Stimulated activated CD4-positive, alpha-beta T cell treated with anti-CD3 and anti-CD28 coated beads, Interleukin-12 subunit alpha, Interleukin-12 subunit beta, amount 100 ng/mL, for 4 hours (primary cell): ENCODE data around the gene NCCRP1.
"Not testable (repeated sequence)": the region's sequence is repeated elsewhere in the genome, so short reads cannot be mapped to it uniquely, and the experiment has no call there.

ENCODE experiments used
- DNase-seq: peaks from one replicate; pipeline ENCODE4 v3.0.0-alpha.2; 2020

Gene NCCRP1

DNA sequence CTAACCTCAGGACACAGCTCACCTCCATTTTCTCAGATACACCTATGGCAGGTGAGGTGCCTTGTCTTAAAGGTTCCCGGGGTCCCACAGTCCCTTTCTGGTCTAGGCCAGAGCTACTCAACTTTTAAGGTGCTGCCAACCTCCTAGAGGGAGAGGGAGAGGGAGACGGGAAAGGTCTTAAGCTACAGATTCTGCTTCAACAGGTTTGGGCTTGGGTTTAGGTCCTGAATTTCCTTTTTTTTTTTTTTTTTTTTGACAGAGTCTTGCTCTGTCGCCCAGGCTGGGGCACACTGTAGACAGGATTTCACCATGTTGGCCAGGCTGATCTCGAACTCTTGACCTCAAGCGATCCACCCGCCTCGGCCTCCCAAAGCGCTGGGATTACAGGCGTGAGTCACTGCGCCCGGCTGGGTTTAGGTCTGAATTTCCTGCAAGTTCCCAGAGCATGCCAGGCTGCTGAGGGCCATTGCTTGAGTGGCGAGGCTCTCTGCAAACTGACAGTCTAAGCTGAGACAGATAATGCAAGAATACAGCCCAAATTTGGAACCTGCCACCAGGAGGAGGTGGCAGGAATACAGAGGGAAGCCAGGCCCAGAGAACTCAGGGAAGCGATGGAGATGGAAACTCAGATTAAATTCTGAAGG, 15.1 kb downstream of the NCCRP1 start:
- DNase-seq, result no peak

DNA sequence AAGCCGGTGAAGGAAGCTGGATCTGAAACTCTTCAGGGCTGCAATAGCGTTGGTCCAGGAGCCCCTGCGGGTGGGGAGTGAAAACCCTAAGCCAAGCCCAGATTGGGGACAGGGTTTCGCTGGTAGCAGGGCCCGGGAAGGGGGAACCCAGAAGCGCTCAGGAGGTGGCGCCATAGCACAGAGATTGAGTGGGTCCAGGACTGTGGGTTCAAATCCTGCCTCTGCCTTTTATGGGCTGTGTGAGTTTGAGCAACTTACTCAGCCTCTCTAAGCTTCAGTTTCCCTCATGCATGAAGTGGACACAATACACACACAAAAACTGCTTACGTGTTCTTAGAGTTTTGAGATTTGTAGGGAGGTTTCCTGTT, 15.6 kb downstream of the NCCRP1 start:
- DNase-seq, result peak; percentile 43

DNA sequence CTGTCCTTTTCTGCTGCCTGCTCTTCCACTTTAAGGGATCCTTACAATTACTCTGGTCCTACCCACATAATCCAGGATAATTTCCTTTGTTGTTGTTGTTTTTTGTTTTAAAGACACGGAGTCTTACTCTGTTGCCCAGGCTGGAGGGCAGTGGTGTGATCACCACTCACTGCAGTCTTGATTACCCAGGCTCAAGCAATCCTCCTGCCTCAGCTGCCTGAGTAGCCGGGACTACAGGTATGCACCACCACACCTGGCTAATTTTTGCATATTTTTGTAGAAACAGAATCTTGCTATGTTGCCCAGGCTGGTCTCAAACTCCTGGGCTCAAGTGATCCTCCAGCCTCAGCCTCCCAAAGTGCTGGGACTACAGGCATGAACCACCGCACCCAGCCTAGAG, 18.6 kb downstream of the NCCRP1 start:
- DNase-seq, result not testable (repeated sequence)

DNA sequence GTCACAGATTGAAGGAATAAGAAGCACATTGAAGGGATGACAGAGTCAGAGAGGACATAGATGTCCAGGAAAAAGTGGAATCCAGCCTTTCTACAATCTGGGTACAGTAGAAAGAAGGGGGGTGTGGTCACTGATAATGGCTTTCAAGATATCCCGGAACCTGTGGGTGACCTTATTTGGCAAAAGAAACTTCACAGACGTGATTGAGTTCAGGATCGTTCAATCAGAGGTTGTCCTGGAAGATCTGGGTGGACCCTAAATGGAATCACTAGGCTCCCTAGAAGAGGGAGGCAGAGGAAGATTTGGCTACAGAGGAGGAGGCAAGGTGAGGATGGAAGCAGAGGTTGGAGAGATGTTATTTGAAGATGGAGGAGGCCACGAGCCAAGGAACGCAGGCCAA, 20.3 kb downstream of the NCCRP1 start:
- no peak for DNase-seq

DNA sequence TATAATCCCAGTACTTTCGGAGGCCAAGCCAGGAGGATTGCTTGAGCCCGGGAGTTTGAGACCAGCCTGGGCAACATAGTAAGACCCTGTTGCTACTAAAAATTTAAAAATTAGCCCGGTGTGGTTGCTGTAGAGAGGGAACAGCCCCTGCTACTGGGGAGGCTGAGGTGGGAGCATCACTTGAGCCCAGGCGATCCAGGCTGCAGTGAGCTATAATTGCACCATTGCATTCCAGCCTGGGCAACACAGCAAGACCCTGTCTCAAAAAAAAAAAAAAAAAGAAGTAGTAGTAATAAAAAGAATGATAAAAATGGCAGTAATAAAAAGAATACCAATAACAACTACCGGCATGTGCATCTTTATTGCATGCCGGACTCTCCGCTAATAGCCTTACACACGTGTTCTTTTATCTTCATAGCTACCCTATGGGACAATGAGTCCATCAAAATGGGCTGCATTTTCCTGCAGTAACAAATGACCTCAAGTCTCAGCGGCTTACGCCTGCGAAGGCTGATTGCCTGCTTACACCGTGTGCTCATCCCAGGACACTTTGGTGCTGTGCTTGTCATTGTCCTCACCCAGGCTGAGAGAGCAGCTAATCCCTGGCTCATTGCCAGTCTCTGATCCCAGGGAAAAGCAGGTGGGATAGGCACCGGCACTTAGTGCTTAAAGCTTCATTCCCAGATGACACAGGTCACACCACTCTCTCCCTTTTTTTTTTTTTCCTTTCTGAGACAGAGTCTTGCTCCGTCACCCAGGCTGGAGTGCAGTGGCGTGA, 21.7 kb downstream of the NCCRP1 start:
- DNase-seq, result no peak

DNA sequence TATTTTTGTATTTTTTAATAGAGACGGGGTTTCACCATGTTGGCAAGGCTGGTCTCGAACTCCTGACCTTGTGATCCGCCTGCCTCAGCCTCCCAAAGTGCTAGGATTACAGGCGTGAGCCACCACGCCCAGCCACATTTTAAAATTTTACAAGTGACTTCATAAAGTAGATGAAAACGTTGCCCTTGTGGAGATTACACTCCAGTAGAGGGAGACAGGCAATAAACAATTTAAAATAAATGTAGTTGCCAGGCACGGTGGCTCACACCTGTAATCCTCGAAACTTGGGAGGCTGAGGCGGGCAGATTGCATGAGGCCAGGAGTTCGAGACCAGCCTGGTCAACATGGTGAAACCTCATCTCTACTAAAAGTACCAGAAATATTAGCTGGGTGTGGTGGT, 22.3 kb downstream of the NCCRP1 start:
- DNase-seq, result not testable (repeated sequence)

DNA sequence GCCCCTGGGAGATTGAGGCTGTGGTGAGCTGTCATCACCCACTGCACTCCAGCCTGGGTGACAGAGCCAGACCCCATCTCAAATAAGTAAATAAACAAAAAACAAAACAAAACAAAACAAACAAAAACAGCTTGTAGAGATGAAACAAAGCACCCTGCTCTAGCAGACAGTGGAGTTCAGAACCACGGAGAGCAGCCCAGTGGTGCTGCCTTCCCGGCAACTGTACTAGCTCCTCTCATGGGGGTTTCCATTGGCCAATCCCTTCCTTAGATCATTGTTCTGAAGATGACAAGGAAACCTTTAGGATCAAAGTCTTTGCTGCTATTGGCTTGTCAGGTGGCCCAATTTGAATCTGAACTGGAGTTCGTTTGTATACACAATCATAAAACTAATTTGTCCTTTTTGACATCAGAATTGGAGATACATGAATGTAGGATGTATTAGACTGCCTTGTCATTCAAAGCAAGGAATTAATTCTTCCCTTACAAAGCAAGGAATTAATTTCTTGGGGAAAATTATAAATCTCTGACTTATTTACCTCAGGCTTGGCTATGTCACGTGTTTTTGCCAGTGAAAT, 27.0 kb downstream of the NCCRP1 start:
- no peak for DNase-seq

DNA sequence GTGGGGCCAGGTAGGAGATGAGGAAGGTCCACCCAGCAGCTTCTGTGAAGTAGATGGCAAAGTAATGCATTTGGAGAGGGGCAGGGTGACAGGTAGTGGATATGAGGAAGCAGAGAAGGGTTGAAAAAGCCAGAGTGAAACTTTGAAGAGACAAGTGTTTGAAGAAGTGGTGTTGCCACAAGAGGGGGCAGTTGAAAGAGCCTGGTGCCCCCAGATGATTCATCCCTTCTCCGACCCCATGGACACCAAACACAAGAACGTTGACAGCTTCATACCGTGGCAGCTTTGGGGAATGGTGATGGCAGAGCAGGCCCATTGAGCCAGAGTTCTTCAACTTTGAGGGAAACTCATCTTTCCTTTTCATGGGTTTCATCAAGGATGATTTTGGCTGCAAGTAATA, 28.1 kb downstream of the NCCRP1 start:
- no peak for DNase-seq

DNA sequence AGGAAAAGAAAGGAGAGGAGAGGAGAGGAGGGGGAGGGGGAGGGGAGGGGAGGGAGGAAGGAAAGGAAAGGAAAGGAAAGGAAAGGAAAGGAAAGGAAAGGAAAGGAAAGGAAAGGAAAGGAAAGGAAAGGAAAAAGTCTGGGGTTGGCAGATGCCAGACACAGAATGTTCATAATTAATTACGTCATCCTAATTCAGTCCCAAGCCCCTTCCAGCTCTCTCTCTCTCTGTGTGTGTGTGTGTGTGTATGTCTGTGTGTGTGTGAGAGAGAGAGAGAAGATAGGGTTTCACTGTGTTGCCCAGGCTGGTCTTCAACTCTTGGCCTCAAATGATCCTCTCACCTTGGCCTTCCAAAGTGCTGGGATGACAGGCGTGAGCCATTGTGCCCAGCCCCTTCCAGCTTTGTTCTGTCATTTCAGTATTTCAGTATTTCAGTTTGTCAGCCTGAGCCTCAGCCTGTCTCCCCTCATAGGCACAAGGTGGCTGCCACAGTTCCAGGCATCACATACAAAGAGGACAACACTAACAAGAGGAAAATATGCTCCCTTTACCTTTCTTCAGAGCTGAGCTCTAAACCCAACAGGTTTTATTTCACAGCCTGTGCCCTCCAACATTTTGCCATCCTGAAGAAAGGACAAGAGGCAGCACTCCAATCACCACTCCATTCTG, 33.5 kb downstream of the NCCRP1 start:
- DNase-seq, result no peak

DNA sequence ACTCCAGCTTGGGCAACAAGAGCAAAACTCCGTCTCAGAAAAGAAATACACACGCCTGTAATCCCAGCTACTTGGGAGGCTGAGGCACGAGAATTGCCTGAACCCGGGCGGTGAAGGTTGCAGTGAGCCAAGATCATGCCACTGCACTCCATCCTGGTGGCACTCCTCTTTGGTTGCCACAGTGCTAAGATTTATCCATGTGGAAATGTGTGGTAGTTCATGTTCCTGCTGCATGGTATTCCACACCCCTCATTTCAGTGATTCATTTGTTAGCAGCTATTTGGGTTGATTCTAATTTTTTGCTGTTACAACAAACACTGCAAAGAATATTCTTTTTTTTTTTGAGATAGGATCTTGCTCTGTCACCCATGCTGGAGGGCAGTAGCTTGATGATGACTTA, 35.9 kb downstream of the NCCRP1 start:
- DNase-seq, result no peak

DNA sequence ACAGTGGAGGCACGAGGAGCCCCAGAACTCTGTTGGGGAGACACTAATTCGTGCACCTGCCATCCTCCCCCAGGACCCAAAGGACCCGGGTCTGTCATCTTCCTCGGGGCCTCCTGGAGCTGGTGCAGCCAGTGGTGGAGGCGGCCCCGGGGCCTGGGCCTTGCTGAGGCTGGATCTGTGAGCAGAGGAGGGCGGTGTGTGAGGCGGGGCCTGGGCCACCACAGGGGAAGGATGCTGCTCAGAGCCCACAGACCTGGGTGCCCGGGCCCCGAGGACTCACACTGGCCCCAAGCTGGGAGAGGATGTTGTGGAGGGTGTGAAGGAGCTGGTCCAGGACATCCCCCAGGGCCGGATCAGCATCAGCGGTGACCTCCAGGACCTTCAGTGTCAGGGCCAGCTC, 39.8 kb downstream of the NCCRP1 start:
- DNase-seq, result no peak

DNA sequence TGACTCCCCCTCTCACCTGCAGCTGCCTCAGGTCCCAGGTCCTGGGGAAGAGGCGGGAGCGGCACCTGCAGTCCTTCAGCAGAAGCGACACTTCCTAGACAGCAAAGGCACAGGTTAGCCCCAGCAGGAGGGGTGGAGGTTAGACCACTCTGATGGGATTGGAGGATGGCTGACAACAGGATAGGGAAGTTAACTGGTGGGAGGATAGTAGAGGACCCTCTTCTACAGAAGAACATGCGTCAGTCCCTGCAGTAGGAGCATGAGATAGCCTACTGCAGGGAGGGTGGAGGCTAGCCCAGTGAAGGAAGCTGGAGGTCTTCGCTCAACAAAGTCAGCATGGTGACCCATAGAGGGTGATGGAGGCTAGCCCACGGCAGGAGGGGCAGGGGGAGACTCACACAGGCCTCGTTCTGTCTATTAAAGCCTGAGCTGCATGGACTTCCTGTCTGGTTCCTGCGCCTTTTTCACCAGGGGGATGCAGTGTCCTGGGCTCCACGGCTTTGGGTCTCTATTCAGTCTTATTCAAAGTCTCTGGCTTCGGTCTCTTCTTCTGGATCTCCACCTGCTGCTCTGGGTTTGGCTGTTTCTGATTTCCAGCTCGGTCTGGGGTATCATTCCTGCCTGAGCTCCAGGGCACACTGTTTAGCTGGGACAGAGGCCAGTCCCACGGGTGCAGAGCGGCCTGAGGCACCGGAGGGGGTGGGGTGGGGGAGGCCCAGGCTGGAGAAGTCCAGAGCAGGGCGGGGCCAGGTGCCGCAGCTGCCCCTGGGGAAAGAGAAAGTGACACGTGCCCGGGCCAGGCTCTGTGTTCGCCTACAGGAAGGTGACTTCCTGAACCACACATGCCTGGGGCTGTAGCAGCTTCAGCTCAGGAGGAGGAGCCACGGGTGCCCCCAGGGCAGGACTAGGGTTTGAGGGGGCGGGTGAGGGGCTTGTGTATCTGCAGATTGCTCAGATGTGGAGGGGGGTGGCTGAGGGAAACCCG, 40.7 kb downstream of the NCCRP1 start:
- peak; percentile 48 for DNase-seq

DNA sequence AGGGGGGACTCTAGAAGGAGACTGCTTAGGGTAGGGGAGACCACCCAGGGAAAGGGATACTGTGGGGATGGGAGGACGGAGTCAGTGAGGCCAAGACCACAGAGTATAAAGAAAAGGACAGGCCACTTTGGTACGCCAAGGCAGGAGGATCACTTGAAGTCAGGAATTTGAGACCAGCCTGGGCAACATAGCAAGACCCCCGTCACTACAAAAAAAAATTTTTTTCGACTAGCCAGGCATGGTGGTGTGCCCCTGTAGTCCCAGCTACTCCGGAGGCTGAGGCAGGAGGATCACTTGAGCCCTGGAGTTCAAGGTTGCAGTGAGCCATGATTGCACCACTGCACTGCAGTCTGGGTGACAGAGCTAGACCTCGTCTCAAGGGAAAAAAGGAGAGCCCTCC, 41.4 kb downstream of the NCCRP1 start:
- DNase-seq, result no peak

DNA sequence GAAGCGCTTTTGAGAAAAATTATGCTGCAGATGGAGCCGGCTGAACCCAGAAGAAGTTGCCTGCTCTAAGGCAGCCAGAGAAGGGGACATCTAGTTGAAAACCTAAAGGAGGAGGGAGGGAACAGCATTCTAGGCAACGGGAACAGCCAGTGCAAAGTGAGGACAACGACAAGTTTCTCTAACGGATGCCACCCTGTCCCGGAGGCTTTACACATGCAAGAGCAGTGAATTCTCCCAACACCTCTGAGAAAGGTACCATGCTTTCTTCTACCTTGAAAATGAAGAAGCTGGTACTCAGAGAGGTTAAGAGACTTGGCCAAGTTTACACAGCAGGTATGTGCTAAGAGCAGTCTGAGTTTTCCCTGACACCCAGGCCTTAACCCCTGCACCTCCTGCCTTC, 42.2 kb downstream of the NCCRP1 start:
- DNase-seq, result no peak

DNA sequence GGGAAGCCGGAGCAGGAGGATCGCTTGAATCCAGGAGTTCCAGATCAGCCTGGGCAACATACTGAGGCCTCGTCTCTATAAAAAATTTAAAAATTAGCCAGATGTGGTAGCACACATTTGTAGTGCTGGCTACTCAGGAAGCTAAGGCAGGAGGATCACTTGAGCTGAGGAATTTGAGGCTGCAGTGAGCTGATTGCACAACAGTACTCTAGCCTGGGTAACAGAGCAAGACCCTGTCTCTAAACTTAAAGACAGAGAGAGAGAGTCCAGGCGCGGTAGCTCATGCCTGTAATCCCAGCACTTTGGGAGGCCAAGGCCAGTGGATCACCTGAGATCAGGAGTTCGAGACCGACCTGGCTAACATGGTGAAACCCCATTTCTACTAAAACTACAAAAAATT, 43.7 kb downstream of the NCCRP1 start:
- no peak for DNase-seq

DNA sequence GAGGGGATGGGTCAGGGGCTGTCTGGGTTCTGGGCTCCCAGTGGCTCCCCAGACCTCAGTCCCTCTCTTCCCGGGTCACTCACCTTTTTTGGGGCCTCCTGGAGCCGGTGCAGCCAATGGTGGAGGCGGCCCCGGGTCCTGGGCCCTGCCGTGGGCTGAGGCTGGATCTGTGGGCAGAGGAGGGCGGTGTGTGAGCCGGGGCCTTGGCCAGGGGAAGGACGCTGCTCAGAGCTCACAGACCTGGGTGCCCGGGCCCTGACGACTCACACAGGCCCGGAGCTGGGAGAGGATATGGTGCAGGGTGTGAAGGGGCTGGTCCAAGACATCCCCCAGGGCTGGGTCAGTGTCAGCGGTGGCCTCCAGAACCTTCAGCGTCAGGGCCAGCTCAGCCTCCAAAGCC, 47.0 kb downstream of the NCCRP1 start:
- DNase-seq, result not testable (repeated sequence)

DNA sequence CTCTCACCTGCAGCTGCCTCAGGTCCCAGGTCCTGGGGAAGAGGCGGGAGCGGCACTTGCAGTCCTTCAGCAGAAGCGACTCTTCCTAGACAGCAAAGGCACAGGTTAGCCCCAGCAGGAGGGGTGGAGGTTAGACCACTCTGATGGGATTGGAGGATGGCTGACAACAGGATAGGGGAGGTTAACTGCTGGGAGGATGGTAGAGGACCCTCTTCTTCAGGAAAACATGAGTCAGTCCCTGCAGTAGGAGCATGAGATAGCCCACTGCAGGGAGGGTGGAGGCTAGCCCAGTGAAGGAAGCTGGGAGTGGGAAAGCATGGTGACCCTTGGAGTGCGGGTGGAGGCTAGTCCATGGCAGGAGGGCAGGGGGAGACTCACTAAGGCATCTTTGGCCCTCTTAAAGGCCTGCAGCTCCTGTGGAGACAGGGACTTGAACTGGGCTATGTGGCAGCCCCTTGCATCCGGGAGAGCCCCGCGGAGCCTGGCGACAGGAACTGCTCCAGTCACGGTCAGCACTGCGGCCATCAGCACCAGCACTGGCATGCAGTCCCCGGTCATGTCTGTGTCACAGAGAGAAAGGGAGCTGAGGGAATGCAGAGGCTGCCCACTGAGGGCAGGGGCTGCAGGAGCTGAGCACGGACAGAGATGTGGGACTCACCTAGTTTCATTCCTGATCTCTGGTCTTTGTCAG, 47.8 kb downstream of the NCCRP1 start, which contains the start of gene IFNL3:
IFNL3 (minus strand) TSS at position 597 of the 691 bp plus-strand sequence; CDS start at position 558, 39 bp downstream.
- not testable (repeated sequence) for DNase-seq

DNA sequence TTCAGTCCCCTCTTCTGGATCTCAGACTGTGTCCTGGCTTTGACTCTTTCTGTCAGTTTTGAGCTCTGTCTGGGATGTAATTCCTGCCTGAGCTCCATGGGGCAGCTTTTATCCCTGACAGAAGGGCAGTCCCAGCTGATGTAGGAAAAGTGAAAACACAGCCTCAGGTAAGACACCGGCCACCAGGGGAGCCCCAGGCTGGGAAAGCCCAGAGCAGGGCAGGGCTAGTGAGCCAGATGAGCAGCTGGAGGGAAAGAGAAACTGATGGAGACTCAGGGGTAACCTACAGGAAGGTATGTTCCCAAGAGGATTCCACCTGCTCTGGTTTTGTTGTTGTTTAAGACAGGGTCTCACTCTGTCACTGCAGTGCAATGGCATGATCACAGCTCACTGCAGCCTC, 48.4 kb downstream of the NCCRP1 start:
- DNase-seq, result not testable (repeated sequence)

DNA sequence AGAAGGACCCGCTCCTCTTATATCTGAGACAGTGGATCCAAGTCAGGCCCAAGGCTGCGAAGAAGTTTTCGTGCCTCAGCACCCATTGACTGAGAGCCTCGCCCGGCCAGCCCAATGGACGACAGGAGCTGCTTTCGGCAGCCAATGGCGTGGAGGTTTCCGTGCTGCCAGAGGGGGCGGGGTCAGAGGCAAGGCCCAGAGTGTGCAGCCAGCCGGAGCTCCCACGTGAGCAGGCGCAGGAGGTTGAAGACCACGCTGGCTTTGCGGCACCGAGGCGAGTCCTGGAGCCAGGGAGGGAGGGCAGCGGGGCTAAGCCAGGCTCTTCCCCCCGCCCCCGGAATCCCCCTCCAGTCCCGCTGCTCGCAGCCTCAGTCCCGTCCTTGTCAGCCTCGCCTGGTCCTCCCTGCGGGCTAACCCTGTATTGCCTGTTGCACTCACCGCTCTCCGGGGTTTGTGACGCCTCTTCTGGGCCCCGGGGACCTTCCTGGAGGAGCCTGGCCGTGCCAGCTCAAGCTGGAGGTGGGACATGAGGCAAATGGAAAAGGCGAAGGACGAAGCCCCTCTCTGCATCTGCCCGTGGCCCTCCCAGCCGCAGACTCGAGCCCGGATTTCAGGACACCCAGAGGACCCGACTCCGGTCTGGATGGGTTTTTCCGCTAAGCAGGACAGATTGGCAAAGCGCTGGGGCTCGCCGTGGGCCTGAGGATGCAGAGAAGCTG, 50.3 kb downstream of the NCCRP1 start:
- DNase-seq, result no peak

DNA sequence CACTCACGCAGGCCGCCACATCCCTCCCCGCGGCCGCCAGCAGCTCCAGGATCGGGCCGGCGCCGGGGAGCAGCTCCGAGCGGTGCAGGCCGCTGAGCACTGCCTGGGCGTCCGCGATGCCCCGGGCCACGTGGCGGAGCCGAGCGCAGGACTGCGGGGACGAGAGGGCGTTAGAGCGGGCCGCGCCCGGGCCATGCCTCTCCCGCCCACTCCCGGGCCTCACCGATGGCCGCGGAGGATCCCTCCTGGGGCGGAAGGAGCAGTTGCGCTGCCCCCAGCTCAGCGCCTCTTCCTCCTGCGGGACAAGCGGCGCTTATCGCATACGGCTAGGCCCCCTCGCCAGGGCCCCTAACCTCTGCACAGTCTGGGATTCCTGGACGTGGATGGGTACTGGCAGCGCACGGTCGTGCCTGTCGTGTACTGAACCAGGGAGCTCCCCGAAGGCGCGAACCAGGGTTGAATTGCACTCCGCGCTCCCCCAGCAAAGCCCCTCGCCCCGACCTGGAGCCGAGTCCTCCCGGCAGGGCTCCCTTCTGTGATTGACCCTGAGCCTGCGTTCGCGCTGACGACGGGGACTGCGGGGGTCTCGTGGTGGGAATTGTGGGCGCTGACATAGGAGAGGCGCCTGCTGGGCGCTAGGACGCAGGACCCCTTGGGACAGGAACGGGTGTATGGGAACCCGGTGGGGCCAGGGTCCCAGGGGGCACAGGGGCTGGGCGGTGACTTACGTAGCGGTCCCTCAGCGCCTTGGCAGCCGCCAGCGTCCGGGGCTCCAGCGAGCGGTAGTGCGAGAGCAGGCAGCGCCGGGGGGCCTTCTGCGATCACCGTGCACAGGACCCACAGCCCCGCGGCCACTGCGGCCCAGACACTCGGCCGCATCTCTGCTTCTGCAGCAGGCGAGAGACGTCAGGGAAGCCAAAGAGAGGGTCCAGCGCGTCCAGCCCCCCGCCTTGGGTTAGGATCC, 51.2 kb downstream of the NCCRP1 start:
- DNase-seq, result no peak
